SK-N-MC (cell line): Measurements from ENCODE around the gene BEND4.

Source experiments
- DNase-seq: peaks from one replicate; pipeline ENCODE4 v3.0.0-alpha.2; 2011; ENCODE audit warnings: low read depth, low spot score
- H3K27ac ChIP-seq: fragments of 200-600 bp; sonication (generic); 2 replicates; pipeline ENCODE4 v1.5.1; 2016; ENCODE audit warnings: mixed run types
- H3K36me3 ChIP-seq: fragments of 200-600 bp; sonication (generic); 2 replicates; pipeline ENCODE4 v1.6.1; 2017; ENCODE audit warnings: antibody characterized with exemption, low read length, mixed read lengths; ENCODE audit not compliant: insufficient read depth
- H3K4me3 ChIP-seq: fragments of 200-600 bp; sonication (generic); 2 replicates; pipeline ENCODE4 v1.5.1; 2016
- H3K9ac ChIP-seq: fragments of 200-600 bp; sonication (generic); 2 replicates; pipeline ENCODE4 v1.8.0; 2017; ENCODE audit warnings: mixed run types, mixed read lengths; ENCODE audit not compliant: insufficient read length
- H3K9me3 ChIP-seq: fragments of 200-600 bp; sonication (generic); 2 replicates; pipeline ENCODE4 v1.6.1; 2017; ENCODE audit warnings: low read depth, mild to moderate bottlenecking, antibody characterized with exemption, low read length, moderate library complexity, mixed read lengths
- EZH2 ChIP-seq: fragments of 200-600 bp; sonication (generic); IDR thresholded peaks from one replicate; pipeline ENCODE4 v1.6.1; 2017; ENCODE audit warnings: antibody characterized with exemption
- FOXP2 ChIP-seq: optimal IDR thresholded peaks from 2 replicates; pipeline ENCODE3; 2011; ENCODE audit warnings: mild to moderate bottlenecking, moderate library complexity; ENCODE audit not compliant: insufficient read depth; ENCODE audit errors: extremely low read length, control extremely low read depth
- POLR2AphosphoS5 ChIP-seq: IDR thresholded peaks from 2 replicates; pipeline ENCODE4 v1.6.1; 2012; ENCODE audit warnings: mild to moderate bottlenecking, low read depth, low read length, borderline replicate concordance

BEND4 gene

GRCh38 chr4:42074294-42074693, 78.2 kb downstream of the BEND4 start:
- TF ChIP-seq FOXP2 (no peak), EZH2 (no peak), POLR2AphosphoS5 (no peak)
- H3K36me3 ChIP-seq, result peaks cover 14% of the 10 kb centered on the region
- H3K9ac ChIP-seq, result no peak overlapping the region
- no peak overlapping the region for H3K4me3 ChIP-seq
- no peaks in the 10 kb centered on the region for H3K9me3 ChIP-seq
- no peak for DNase-seq
- no peak overlapping the region for H3K27ac ChIP-seq

- Histone ChIP-seq H3K36me3 (peaks cover 10% of the 10 kb centered on the region), H3K9ac (no peak overlapping the region), H3K9me3 (no peaks in the 10 kb centered on the region), H3K27ac (no peak overlapping the region), H3K4me3 (no peak overlapping the region)
- no peak for DNase-seq
- TF ChIP-seq POLR2AphosphoS5 (no peak), EZH2 (no peak), FOXP2 (no peak)
Measured at GRCh38 chr4:42070463-42070862, 82.0 kb downstream of the BEND4 start.

- peaks cover 17% of the 10 kb centered on the region for H3K36me3 ChIP-seq
- H3K27ac ChIP-seq, result no peak overlapping the region
- no peak for TF ChIP-seq FOXP2
- TF ChIP-seq EZH2, result no peak
- TF ChIP-seq POLR2AphosphoS5, result no peak
- no peak for DNase-seq
- no peak overlapping the region for H3K9ac ChIP-seq
- no peaks in the 10 kb centered on the region for H3K9me3 ChIP-seq
- no peak overlapping the region for H3K4me3 ChIP-seq
Measured at GRCh38 chr4:42067264-42067663, 85.2 kb downstream of the BEND4 start.

GRCh38 chr4:42066402-42066801, 86.1 kb downstream of the BEND4 start:
- TF ChIP-seq FOXP2 (no peak), POLR2AphosphoS5 (no peak), EZH2 (no peak)
- Histone ChIP-seq H3K27ac (no peak overlapping the region), H3K9ac (no peak overlapping the region), H3K9me3 (no peaks in the 10 kb centered on the region), H3K36me3 (peaks cover 17% of the 10 kb centered on the region), H3K4me3 (no peak overlapping the region)
- no peak for DNase-seq
